GM19025 (cell line): ENCODE data around the gene FSTL4.

Experiments
- ATAC-seq: cut with Tn5 transposase; IDR thresholded peaks from one replicate; pipeline ENCODE4 v1.9.1; 2021; ENCODE audit warnings: mild to moderate bottlenecking, low read depth, moderate library complexity; ENCODE audit not compliant: unreplicated experiment

The FSTL4 gene

DNA sequence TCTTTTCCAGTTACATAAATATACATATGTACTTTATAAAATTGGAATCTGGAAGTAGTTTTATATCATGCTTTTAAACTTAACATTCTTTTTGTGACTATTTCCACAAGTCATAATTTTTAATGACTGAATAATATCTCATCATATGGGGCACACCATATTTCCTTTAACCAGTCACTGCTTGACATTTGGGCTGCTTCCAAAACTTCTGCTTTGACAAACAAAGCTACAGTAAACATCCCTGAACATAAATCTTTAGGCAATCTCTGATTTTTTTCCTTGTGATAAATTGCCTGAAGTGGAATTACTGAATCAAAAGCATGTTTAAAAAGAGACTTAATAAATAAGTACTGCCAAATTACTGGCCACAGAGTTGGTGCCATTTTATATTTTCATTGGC is 178.0 kb downstream of the FSTL4 start:
- no peak for ATAC-seq

DNA sequence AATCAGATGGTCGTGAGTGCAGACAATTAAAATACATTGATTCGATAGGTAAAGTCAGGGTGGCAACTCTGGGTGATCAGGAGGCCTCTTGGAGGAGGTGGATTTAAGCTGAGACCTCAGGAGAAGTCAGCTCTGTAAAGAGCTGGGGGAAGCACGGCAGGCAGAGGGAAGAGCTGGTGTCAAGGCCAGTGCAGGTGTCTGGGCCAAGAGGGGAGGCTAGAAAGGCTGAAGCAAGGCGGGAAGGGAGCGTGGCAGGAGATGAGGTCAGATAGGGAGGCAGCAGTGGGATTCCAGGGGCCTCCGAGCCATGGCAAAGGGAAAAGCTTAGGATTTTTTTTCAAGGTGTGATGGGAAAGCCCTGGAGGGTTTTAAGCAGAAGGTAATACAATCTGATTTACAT is 178.7 kb downstream of the FSTL4 start:
- no peak for ATAC-seq

DNA sequence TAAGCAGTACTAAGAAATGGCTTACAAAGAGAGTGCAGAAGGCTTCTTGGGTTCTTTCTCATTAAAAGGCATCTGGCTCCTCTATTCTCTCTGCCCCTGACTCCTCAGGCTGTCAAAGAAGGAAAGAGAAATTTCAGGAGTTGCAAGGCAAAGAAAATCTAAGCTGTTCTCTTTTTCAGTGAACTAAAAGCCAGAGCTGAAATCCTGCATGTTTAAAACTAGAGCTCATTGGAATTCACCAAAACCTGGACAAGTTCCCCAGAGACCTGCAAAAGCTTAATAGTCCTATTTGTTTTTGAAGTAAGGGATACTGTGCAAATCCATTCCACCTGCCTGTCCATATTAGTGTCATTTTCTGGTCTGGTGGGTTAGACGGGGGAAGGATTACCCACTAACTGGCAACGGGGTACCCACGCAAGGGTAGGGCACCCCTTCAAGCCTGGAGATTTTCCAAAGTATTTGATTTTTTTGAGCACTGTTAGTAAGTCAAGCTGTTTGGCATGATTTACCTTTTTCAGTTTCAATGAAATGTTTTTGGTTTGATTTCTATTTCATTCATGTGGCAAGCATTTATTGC is 179.3 kb downstream of the FSTL4 start:
- ATAC-seq: no peak

DNA sequence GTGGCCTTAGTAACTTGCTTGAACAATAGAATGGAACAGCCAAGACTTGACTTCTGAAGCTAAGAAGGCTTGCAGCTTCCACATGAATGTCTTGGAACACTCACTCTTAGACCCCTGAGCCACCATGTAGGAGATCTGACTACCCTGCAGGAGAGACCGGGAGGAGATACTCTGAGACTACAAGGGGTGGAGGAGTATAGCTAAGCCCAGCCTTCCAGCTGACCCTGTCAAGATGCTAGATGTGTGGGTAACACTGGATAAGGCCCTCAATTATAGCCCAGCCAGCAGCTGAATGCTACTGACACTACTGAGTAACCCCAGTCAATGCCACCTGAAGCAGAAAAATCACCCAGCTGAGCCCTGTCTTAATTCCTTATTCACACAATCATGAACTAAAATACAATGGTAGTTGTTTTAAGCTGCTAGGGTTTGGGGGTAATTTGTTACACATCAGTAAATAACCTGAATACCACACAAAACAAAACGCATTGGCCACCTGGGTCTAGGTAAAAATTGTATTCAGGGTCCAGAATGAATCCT is 180.9 kb downstream of the FSTL4 start:
- ATAC-seq: no peak

DNA sequence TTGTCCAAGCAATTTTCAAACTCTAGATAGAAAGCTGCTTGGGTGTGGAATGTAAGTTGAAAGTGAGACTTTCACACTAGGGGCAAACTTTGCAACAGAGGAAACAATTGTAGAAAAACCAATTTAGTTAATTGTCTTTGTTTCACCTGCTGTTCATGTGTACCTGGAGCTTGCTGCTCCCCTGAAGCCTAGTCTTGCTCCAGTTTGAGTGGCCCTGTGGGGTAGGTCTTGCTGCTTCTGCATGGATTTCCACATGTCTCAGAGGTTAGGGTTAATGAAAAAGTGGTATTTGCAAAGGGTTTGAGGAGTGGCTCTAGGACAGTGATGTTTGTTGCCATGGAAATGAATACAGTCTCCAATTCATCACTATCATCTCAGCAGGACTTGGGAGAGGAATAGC is 182.2 kb downstream of the FSTL4 start:
- ATAC-seq: no peak

DNA sequence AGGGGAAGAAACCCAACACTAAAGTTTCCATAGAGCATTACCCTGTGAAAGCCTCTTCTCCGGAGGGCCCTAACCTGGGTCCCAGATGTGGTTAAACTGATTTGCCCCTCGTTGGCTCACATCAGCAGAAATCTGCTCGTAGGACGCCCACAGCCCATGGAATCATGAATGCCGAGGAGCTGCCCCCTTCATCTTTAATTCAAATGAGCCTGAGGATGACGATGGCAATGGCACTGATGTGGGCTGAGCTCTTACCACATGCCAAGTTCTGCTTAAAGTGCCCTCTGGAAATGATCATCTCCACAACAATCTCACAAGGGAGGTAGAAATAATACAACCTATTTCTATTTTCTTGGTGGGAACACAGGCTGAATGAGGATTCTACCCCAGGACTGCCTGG is 183.3 kb downstream of the FSTL4 start:
- ATAC-seq: no peak

DNA sequence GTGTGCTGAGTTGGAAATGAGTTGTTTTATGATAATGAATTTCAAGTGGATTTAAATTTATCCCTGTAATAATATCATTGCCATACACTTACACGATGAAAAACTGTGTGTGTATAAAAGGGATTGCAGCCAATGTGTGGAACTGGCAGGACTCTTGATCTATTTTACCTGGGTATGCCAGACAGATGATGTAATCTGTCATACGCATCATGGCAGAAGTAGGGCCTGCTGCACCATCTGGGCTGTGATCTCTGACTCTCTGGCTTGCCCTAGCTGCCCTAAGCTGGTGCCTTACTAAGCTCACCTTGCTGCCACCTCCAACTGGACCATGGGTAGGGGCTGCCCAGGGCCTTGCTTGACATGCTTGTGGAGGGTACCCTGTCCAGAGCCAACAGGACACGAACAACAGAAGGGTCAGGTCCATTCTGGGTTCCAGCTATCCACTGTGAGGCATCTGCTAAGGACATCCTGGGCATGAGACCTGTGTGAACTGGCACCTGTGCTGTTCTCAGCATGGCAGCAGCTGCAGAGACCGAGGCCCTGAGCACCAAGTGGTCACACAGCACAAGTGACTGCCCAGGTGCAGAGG is 184.2 kb downstream of the FSTL4 start:
- no peak for ATAC-seq

DNA sequence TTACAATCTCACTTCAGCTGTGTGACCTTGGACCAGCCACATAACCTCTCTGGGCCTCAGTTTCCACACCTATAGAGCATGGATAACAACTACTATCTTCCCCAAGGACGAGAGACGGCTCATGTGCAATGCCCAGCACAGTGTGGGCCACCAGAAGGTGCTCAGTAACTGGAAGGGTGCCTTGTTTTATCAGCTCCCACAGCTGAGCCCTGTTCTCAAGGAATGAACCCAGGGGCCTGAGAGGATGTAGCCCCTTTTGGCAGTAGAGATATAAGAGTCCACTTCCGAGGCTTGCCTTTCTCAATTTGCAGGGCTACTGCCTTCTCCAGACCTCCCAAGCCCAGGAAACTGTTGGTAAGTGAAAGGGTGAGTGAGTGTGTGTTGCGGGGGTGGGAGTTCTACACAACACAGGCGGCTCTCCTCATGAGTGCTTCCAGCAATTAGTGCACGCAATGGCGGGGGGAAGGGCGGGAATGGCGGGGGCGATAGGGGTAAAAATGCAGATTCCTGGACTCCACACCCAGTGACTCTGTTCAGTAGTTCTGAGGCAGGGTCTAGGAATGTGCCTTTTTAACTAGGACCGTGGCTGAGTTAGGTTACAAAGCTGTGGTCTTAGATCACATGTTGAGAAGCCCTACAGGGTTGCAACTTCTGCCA is 185.1 kb downstream of the FSTL4 start:
- ATAC-seq: no peak

DNA sequence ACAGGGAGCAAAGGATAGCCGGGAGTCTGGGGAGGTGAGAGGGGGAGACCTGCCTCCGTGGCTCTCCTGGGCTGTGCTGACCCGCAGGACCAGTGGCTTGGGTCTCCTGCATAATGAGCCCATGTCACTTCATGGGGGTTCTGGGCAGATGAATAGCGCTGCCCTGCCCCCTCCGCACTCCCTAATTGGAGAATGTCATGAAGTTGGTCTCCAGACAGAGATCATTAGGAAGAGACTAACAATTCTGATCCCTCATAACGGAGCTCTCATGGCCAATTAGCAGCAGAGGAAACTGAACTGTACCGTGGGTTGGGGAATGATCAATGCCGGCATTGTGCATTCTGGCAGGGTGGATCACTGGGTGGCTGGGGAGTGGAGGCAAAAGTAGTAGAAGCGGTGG is 186.1 kb downstream of the FSTL4 start:
- ATAC-seq: no peak

DNA sequence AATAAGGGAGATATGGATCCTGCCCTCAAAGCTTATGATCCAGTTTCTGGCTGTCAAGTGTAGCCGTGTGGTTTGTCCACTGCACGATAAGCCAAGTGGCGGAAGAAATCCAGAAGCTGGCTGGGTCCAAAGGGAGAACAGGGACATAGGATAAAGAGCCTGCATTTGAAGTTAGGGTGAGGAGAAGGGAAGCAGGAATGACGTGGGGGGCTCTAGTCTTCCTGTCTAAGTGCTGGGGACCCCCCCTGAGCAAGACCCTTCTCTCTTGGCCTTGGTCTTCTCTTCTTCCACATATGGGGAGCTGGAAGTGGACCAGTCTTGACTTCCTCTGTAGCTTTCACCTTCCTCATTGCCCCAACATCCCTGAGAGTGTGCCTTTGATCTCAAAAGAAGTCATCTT is 186.6 kb downstream of the FSTL4 start:
- ATAC-seq: no peak

DNA sequence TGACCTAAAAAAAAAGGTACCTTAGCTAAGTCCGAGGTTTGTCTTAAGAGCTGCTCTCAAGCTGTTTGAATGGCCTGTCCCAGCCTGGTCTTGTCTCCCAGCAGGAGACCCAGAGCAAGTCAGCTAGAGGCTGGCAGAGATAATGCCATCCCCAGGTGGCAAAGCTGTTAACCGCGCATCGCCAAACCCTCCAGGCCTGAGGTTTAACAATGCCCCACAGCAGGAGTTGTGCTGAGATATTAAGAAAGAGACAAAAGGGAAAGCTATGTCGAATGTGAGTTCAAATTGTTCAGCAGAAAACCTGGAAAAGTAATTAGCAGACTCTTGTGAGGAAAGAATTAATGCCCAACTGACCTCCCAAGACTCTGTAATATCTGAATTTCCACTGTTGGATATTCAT is 187.1 kb downstream of the FSTL4 start:
- no peak for ATAC-seq

DNA sequence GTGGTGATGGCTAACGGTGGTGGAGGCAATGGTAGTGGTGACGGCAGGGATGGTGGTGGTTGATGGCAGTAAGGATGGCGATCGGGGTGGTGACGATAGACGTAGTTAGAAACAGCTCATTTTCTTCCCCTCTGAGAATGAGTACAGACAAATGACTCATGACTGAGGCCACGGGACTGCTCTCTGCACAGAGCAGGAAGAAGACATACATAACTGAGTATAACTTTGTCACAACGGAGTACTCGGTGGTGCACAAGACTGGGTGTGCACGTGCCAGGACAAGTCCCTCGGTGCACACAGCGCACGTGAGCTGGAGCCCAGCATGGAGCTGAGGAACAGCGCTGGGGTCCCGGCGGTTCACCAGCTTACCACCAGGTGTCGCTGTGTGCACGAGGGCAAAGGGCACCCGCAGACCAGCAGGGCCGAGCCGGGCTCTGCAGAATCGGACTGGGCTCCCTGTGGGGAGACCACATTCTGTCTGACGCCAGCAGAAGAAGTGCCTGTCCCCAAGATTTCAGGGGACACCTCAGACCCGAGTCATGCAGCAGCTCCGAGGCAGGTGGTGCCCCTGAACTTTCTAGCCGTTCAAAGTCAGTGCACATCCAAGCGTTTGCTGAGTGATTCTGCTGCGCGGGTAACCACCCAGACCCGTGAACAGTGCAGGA is 188.6 kb downstream of the FSTL4 start:
- ATAC-seq: peak; percentile 77

DNA sequence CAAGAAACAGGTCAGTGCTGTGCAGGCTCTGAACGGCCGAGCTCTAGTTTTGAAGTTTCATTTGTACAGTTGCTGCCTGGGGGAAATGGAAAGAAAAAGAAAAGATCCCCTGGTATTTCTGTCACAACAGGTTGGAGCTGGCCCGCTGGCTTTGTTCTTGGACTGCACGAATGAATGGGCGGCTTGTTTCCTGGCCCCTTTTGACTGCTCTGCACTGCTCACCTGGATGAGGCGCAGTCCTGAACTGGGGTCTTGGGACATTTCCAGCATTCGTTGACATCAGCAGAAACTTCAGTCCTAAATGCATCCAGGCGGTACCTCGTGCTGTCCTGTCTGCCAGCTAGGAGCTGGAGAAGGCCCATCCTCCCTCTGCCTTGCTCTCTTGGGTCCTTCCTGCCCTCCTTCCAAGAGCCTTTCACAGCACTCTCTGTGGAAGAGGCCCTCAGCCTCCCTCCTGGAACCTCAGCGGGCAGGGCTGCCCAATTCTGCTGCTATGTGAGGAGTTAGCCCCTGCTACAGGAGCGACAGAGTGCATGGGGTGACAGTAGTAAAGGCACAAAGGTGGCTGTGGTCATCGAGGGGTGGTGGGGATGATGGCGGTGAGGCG is 189.2 kb downstream of the FSTL4 start:
- ATAC-seq: no peak

DNA sequence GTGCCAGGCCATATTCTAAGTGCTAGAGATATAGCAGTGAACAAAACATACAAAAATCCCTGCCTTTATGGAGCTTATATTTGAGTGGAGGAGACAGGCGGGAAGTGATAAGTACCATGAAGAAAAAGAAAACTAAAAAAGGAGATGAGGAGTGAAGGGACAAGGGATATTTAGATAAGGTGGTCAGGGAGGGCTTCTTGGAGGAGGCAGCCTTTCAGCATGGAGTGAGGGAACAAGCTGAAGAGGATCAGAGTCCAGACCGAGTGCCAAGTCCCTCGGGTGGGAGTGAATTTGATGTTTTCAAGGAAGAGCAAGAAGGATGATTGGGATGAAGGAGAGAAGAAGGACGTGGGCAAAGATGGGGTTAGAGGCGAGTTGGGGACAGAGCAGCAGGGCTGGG is 190.5 kb downstream of the FSTL4 start:
- no peak for ATAC-seq

DNA sequence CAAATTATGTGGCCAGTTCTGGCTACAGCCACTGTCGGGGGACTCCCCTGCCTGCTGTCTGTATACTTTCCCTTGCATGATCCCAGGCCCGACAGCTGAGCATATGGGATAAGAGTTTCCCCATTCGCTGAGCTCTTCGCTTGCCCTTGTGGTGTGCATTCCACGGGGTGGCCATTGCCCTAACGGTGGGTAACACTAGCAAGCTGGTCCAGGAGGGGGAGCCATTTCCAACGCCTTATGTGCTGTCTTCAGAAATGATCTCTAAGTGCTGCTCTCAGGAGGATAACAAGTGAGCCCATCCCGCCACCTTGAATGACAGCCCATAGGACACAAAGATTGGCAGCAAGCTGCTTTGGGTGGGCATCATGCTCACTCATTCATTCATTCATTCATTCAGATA is 190.9 kb downstream of the FSTL4 start:
- no peak for ATAC-seq

DNA sequence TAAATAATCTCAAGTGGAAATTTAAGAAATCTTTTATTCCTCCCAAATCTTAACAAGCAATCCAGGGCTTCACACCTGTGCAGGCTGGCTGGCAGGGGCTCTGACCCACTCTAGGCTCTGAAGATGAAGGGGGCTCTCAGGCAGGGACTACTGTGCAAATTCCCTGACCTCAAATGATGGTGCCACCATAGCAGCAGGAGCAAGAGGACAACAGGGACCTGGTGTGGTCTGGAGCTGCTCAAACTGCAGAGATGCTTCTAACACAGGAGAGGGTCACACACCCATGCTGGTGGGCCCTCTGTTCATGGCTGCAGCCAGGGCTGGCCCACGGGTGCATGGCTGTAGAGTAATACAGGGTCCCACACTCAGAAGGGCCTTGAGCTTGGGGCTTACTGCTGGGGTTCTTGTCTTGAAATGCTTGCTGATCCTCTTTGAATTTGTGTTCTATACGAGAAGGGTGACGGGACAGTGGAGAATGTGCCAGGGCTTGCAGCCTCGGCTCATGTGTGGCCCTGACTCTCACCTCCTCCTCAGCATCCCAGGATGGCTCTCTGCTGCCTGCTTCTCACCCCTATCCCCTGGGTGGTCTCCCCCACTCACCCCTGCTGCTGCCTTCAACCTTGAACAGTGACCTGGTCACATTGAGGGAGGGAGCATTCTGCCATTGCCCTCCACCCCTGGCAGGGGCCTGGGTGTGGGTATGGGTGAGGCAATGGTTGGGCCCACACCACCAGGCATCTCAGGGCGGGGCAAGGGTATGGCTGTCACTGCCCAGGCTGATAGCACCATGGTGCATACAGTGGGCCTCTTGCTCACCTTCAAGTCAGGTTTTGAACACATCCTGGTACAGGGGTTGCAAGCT is 191.7 kb downstream of the FSTL4 start:
- ATAC-seq: no peak

DNA sequence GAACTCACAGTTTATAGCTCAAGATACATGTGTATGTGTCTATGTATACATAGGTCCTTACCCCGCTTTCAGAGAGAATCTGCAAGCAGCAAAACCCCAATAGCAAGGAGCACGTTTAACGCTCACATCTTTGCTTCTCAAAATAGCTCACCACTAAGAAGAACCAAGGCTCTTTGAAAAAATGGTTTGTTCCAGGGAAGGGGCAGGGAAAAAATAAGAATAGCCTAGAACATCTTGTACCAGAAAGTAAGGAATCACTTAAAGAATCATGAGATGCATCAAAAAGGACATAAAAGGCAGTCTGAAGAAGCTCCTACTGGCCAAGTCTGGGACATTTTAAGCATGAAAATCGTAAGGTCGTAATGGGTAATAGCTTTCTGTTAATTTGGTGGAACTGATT is 196.4 kb downstream of the FSTL4 start:
- no peak for ATAC-seq

DNA sequence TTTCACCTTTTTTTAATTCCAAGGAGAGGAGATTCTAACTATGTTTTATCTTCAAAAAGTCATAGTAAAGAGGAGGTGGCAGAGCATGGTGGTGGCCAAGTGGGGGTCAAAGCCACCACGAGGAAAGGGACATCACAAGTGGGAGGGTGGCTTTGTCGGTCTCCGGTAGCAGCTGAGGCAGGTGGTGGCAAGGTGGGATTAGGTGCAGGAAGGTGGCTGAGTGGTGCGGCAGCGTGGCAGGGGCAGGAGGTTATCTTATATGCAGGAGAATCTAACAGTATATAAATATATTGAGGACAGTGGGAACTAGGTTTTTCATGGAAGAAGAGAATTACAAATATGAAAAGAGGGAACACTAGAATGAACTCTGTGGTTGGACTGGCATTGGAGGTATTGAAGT is 196.8 kb downstream of the FSTL4 start:
- ATAC-seq: no peak

DNA sequence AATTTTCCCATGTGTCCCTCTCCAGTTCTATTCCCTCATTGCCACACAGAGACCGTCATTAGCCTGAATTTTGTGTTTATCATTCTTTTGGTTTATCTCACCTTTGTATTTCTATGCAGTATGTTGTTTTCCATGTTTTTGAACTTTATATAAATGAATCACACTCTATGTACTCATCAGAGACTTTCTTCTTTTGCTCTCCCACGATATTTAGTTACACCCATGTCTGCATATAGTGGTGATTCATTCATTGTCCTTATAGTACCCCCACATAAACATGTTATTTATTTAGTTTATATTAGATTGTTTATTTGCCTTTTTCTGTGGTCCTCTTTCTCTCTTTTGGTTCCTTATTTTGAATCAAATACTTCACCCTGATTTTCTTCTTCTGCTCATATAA is 199.7 kb downstream of the FSTL4 start:
- no peak for ATAC-seq

DNA sequence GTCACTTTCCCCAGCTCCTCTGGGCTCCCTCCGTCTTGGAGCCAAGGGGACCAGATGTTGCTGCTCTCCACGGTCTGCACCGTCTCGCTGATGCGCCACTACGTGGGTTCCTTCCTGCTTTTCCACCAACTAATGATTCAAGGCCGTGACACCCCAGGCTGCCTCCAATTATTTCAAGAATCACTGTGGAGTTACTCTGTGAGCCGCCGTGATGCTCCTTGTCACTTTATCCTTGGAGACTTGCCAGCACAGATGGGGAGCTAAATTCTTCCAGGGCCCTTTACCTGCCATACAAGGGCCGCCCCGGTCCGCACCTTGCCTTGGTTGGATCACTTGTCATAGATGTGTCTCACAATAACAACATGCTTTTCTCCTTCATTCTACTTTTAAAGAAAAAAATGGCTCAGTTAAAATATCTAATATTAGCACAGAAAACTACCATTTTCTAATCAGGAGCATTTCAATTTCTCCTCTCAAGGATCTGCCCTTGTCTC is 202.0 kb downstream of the FSTL4 start:
- ATAC-seq: no peak
